Activated CD8-positive, alpha-beta memory T cell treated with anti-CD3 and anti-CD28 coated beads for 36 hours (primary cell): ENCODE data around the gene SNX9. TPM values are rescaled to one million over a fixed set of nuclear protein-coding genes. Genes with fewer than 3 reads are reported as not detected.
"Not testable (repeated sequence)": the region's sequence is repeated elsewhere in the genome, so short reads cannot be mapped to it uniquely, and the experiment has no call there.

ENCODE experiments used
- CTCF ChIA-PET: fragments of 350-600 bp; sonication (Branson Sonifier 250); formaldehyde crosslinking; loops from one replicate; lab custom pipeline; 2021; ENCODE audit warnings: antibody characterized with exemption; lab: Charles Lee
- POLR2A ChIA-PET: fragments of 350-600 bp; sonication (Branson Sonifier 250); formaldehyde crosslinking; loops from one replicate; lab custom pipeline; 2021; ENCODE audit warnings: antibody characterized with exemption; lab: Charles Lee
- total RNA-seq, 2 experiments: library from RNA; stranded (reverse); gene quantifications; one replicate each; pipeline ENCODE4 v1.2.3, GENCODE V29; 2021

SNX9 gene
- total RNA-seq, 2 experiments from 2014 or later, result 72.2 to 76.4 TPM

DNA sequence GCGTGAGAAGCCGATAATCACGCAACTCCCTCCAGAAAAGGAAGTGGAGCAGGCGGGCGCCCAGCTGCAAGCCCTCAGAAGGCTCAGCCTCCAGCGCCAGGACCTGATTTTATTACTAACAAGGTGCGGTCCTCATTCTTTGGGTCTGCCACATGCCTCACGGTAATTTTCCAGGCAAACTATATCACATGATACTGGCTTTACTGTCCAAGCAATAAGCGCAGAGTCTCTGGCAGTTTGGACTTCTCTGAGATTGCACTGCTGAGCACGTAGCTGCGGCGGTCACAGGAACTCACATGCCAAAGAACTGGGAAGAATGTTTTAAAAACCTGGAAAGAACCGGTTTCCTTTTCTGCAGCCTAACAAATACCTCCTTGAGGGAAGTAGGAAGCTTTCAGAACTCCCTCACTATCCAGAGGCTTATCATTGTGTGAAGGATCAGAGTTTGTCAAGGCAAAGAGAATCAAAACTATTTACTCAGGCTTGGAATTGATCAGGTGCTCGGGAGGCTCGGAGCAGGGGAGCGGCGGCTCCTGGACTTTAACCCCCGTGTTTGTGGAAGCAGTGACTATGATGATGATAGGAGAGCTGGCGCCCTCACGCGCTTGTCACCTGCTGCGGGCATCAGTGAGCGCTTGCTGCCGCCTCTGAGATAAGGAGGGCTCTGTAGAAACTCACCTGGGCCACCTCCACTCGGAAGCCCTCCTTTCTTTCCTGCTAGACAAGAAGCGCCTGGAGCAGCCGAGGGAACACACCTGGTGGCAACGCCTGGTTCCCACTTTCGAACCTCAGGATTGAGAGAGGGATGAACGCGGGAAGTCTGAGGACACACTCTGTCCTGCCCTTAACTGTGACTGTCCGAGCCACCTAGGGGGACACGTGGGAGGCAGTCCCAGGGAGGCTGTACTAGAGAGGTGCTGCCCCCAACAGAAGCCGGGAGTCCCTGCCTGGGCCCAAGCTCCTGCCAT, 131.4 kb downstream of the SNX9 start:
- ChIA-PET CTCF (interaction anchor here (1.0 kb wide), 1 partner anchor 118 kb away, joined by 3 read pairs; no protein-coding TSS in a partner anchor), POLR2A (no interaction called here)

DNA sequence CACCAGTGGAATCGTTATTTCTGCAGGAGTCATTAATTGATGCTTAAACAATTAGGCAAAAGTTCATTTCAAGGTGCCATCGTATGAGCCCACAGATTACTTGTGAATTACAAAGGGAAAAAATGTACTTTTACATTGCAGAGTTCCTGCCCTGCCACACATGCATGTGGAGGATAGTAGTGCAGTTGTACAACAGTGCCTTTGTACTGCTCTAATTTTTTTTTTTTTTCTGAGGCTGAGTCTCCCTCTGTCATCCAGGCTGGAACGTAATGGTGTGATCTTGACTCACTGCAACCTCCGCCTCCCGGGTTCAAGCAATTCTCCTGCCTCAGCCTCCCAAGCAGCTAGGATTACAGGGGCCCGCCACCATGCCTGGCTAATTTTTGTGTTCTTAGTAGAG, 132.6 kb downstream of the SNX9 start:
- ChIA-PET CTCF (no interaction called here), POLR2A (no interaction called here)

DNA sequence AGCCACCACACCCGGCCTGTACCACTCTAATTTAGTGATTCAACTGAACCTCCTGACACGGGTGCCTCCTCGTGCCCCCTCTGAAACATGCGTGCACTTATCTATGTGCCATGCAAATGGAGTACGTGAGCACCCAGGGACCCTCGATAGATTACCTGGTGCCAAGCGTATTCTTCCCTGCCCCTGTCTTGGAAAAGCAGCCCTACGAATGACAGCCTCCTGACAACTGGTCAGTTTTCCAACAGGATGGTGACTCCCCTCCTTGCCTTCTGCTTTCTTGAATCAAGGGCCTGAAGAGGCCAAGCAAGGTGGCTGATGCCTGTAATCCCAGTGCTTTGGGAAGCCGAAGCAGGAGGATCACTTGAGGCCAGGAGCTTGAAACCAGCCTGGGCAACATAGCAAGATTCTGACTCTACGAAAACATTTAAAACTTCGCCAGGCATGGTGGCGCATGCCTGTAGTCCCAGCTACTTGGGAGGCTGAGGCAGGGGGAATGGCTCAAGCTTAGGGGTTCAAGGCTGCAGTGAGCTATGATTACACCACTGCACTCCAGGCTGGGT, 133.2 kb downstream of the SNX9 start:
- POLR2A ChIA-PET, result no interaction called here
- CTCF ChIA-PET, result no interaction called here

DNA sequence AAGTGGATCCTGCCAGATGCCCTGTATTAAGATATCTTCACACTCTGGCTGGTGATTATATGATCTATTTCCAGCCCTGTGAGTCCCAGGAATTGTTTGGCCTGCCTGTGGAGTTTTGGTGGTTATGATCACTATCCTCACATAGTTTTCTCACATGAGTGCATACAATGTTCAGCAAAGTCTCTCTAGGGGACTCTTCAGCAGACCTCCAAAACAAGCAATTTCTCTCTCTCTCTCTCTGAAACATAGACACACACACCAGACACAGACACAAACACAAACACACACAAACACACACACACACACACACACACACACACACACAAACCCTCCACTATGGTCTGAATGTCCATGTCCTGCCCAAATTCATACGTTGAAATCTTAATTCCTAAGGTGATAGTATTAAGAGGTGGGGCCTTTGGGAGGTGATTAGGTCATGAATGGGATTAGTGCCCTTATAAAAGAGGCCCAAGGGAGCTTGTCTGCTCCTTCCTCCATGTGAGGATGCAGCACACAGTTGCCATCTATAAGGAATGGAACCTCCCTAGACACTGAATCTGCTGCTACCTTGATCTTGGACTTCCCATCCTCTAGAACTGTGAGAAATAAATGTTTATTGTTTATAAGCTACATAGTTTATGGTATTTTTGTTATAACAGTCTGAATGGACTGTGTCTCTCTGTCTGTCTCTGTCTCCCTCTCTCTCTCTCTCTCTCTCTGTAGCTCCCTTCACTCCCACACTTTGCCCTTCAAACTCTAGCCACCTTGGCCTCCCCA, 136.6 kb downstream of the SNX9 start:
- ChIA-PET POLR2A (no interaction called here), CTCF (interaction anchor here (0.6 kb wide), 1 partner anchor 32 kb away, joined by 3 read pairs; no protein-coding TSS in a partner anchor)

DNA sequence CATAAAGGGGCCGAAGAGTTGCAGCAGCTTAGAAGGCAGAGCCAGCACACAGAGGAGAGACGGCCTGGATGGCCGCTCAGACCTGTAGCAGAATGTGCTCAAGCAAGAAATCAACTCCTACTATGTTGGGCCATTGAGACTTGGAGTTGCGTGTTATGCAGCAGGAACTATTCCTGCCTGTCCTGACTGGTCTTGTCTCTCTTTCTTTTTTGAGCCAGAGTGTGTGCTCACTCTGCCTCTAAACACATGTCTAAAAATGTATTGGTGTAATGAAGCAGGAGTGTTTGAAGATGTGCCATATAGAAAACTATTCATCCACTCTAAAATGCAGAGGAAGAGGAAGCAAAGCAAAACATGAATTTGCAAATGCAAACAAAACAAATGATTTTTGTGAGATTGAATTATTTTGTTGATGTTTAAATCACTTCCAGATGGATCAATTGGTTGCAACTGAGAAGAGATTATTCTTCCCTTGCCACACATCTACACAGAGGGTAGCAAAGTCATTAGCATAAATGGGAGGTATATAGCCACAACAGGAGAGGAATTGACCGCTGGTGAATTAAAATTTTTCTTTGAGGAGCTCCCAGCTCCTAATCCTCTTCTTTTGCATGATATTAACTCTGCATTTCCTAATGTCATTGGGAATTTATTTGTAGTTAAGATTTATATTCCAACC, 138.2 kb downstream of the SNX9 start:
- ChIA-PET POLR2A (no interaction called here), CTCF (interaction anchor here (1.3 kb wide), 1 partner anchor 19 kb away, joined by 3 read pairs; no protein-coding TSS in a partner anchor)

DNA sequence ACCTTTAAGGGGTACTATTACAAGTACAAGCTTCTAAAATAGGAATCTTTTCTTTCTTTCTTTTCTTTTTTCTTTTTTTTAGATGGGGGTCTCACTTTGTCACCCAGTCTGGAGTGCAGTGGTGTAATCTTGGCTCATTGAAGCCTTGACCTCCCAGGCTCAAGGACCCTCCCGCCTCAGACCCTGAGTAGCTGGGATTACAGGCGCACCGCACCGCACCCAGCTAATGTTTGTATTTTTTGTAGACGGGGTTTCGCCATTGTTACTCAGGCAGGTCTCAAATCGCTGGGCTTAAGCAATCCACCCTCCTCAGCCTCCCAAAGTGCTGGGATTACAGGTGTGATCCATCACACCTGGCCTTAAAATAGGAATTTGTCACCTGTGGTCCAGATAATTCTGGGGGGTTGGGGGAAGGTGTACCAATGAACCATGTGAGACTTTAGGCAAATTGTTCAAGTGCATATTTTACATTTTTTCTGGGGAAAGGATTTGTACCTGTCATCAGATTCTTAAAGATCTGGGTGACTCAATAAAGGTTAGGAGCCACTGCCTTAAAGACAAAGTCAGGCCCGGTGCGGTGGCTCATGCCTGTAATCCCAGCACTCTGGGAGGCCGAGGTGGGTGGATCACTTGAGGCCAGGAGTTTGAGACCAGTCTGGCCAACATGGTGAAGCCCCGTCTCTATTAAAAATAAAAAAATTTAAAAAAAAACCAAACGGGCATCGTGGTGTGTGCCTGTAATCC, 139.0 kb downstream of the SNX9 start:
- ChIA-PET POLR2A (interaction anchor here (0.6 kb wide), 1 partner anchor 171 kb away, joined by 3 read pairs; no protein-coding TSS in a partner anchor), CTCF (interaction anchor here (1.3 kb wide), 1 partner anchor 19 kb away, joined by 3 read pairs; no protein-coding TSS in a partner anchor)

DNA sequence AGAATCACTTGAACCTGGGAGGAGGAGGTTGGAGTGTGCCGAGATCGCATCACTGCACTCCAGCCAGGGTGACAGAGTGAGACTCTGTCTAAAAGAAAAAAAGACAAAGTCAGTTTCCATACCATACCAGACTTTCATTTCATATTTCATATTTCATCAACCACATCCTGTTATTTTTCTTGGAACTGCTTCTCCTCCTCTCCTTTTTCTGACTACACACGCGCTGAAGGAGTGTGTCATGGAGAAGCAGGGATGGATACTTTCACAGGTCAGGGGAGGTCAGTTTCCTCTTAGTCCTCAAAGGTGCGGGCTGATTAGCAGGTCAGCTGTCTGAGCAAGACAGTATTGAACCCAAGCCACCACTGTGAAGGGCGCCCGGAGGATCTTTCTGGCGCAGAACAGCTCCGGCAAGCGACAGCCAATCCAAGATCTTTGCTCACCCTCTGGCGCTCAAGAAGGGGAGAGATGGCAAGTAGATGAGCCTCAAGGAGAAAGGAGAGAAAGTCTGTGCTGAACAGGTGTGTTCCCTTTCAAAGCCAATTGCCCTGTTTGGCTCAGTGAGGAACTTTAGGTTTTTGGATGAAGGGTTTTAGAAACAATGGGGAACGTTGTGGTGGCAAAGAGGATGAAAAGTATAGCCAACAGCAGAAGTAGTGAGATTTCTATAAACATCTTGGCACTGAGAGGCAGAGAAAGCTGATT, 139.7 kb downstream of the SNX9 start:
- ChIA-PET CTCF (no interaction called here), POLR2A (interaction anchor here (0.6 kb wide), 1 partner anchor 171 kb away, joined by 3 read pairs; no protein-coding TSS in a partner anchor)

DNA sequence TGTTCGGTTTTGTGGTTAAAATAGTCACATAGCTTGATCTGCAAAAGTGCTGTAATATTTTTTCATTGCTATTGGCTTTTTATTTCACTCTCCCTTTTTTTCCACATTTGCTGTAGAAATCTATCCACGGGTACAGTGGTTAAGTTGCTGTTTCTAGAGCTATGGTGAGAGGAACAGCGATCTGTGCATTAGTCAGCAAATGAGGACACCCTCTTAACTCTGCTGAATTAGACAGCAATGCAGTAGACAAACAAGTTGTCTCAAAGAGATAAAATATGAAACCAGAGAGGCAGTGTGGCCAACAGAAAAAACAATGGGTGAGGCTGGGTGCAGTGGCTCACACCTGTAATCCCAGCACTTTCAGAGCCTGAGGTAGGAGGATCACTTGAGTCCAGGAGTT, 141.1 kb downstream of the SNX9 start:
- POLR2A ChIA-PET, result no interaction called here
- CTCF ChIA-PET, result no interaction called here

DNA sequence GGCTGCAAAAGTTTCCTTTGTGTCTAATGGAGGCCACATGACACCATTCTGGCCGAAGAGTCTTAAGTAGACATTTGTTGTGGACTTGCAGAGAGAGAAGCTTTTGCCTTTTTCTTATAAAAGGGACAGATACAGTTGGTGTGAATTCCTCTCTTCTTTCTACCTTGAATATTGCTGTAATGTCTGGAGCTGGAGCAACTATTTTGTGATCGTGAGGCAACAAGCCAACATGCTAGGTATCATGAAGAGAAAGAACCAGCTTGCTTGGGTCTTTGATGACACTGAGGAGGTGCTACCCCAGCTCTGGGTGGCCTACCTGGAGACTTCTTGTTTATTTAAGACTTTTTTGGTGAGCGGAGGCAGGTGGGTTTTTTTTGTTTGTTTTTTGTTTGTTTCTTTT, 142.3 kb downstream of the SNX9 start:
- ChIA-PET POLR2A (no interaction called here), CTCF (interaction anchor here (1.0 kb wide), 1 partner anchor 107 kb away, joined by 3 read pairs; no protein-coding TSS in a partner anchor)

DNA sequence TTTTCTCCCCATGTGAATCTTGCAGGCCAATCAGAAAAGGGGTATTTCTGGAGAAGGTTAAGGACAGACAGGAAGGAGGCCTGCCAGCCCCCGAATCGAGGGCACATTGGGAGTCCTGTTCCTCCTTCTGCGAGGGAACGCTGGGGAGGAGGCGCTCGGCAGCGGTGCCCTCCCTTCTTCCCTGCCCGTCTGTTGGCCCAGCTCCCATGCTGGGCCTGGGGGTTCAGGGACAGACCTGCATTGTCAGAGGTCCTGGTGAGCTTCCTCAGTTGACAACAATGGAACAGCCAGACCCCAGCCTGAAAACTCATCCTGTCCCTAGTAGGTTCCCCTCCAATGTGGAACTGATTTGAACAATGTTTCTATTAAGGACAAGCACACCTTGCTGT, 143.5 kb downstream of the SNX9 start:
- POLR2A ChIA-PET, result no interaction called here

DNA sequence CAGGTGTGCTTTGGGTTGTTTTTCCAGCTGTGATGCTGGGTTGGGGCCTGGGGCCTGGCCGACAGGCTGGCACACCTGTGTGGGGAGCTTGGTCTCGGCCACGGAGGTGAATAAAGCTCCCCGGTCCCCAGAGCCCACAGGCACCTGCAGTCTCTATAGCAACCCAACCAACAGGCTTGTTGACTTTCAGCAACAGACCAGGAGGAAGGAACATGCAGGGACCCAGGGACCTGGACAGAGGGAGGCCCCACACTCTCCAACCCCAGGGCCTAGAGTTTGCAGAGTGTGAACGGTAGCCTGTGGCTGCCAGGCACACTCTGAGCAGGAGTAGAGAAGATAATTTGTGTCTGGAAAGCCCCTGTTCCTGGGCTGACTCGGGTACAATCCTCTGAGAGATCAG, 144.0 kb downstream of the SNX9 start:
- CTCF ChIA-PET, result no interaction called here
- POLR2A ChIA-PET, result no interaction called here

More for the DNA sequence above, 143.5 kb downstream of the SNX9 start:
- CTCF ChIA-PET, result no interaction called here

DNA sequence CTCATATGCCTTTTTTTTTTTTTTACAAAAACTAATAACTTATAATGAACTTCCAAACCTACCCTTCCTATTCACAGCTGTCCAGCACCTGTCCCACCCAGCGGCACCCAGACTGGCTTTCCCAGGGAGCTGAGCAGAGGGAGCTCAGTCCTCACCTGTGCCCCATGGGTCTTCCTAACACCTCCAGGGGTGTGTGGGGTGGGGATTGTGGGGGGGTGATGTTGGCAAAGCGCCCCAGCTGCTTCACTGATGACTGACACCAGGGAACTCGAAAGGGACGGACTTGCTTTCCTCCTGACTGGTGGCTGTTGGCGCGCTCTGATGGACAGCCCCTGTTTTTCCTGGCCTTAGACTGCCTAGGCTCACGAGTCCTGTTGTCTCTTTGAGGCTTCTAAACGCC, 144.4 kb downstream of the SNX9 start:
- CTCF ChIA-PET, result no interaction called here
- POLR2A ChIA-PET, result interaction anchor here (0.7 kb wide), 1 partner anchor 44 kb away, joined by 3 read pairs; no protein-coding TSS in a partner anchor

DNA sequence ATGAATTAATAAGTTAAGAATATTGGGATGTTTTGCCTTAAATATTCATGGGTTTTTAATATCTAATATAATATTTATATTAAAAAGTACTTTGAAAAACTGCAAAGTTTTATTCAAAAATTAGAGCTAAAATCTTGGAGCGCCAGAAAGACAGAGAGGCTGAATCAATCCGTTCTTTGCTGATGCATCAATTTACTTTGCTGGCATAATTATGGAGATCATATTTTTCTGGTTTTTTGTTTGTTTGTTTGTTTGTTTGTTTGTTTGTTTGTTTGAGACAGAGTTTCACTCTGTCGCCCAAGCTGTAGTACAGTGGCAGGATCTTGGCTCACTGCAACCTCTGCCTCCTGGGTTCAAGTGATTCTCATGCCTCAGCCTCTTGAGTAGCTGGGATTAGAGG, 149.1 kb downstream of the SNX9 start:
- CTCF ChIA-PET, result interaction anchor here (1.4 kb wide), 1 partner anchor 11 kb away, joined by 3 read pairs; no protein-coding TSS in a partner anchor
- POLR2A ChIA-PET, result not testable (repeated sequence)

DNA sequence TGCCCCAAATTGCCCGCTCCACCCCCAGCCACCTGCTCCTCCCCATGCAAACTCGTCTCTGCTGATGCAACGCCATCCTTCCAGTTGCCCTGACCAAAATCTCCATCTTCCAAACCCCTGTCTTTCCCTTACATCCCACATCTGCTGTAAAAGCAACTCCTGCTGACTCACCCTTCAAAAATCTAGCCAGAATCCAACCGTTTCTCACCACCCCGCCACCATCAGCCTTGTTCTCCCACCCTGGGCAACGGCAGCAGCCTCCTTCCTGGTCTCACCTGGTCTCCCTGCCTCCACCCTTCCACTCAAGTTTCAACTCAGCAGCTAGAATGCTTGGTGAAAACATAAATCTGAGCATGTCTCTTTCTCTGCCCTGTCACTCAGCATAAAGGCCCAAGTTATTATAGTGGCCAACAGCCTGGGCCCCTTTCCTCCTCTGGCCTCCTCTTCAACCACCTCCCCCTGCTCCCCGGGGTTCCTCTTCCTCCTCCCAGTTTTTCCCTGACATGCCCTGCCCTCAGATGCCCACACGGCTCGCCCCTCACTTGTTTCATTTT, 151.4 kb downstream of the SNX9 start:
- ChIA-PET CTCF (no interaction called here), POLR2A (no interaction called here)

DNA sequence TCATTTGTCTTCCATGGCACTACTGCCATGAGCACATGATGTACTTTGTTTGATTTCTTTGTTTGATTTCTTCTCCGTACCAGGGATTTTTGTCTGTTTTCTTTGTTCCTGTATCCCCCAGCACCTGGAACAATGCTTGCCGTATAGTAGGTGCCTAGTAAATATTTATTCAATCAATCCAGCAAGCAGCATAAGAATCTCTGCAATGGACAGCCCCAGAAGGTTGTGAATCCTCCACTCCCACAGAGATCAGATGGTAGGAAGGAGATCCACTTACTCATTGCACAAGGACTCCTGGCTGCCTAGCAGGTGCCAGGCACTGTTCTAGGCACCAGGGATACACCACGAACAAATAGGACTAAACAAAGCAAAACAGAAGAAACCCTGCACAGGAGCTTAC, 151.9 kb downstream of the SNX9 start:
- CTCF ChIA-PET, result no interaction called here

DNA sequence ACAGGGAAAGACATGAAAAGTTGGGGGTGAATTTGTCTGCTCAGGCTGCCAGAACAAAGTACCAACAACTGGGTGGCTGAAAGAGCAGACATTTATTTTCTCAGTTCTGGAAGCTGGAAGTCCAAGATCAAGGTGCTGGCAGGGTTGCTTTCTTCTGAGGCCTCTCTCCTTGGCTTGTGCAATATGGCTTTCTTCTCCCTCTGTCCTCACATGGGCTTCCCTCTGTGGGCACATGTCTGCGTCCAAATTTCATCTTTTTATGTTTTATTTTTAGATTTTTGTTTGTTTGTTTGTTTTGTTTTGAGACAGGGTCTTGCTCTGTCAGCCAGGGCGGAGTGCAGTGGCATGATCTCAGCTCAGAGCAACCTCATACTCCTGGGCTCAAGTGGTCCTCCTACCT, 152.4 kb downstream of the SNX9 start:
- CTCF ChIA-PET, result no interaction called here
- POLR2A ChIA-PET, result no interaction called here

More for the DNA sequence above, 151.9 kb downstream of the SNX9 start:
- POLR2A ChIA-PET, result no interaction called here
